Measurements from ENCODE around the gene ATP8B4.

Gene ATP8B4

GRCh38 chr15:49888323-49888693, 230.7 kb downstream of the ATP8B4 start:
- TF ChIP-seq CTCF (IDR thresholded peaks at IDR 0.05; ENCODE audit: low read depth, low read length) = no peak
- DNase-seq (ENCODE audit: low read depth in 2 of 2) = no peak
- no peak overlapping the region for H3K4me3 ChIP-seq (replicated peaks in 1 of 2; ENCODE audit: low read depth in 2 of 2, low read length in 2 of 2)

GRCh38 chr15:49887659-49888322, 231.2 kb downstream of the ATP8B4 start:
- DNase-seq (ENCODE audit: low read depth in 2 of 2) = no peak
- no peak for TF ChIP-seq CTCF (IDR thresholded peaks at IDR 0.05; ENCODE audit: low read depth, low read length)
- no peak overlapping the region for H3K4me3 ChIP-seq (replicated peaks in 1 of 2; ENCODE audit: low read depth in 2 of 2, low read length in 2 of 2)

DNA sequence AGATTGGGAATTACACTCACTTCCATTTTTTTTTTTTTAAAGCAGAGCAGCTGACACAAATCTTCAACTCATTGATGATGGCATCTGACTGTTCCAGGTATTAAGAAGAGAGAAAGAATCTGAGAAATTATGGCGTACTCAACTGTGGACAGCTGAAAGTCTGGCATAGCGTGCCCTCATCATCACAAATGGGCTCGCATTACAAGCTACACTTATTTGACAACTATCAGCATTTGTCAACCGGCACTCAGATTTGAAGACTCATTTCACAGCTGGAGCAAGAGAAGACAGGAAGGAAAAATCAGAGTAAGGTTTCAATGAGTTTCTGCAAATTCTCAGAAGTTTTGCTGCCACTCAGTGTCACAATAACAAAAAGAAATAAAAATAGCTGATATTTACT, 235.9 kb downstream of the ATP8B4 start:
- no peak for DNase-seq (ENCODE audit: low read depth in 2 of 2)
- no peak for TF ChIP-seq CTCF (IDR thresholded peaks at IDR 0.05; ENCODE audit: low read depth, low read length)
- no peak overlapping the region for H3K4me3 ChIP-seq (replicated peaks in 1 of 2; ENCODE audit: low read depth in 2 of 2, low read length in 2 of 2)

GRCh38 chr15:49881866-49882265, 237.2 kb downstream of the ATP8B4 start:
- no peak for TF ChIP-seq CTCF (IDR thresholded peaks at IDR 0.05; ENCODE audit: low read depth, low read length)
- no peak for DNase-seq (ENCODE audit: low read depth in 2 of 2)
- no peak overlapping the region for H3K4me3 ChIP-seq (replicated peaks in 1 of 2; ENCODE audit: low read depth in 2 of 2, low read length in 2 of 2)

DNA sequence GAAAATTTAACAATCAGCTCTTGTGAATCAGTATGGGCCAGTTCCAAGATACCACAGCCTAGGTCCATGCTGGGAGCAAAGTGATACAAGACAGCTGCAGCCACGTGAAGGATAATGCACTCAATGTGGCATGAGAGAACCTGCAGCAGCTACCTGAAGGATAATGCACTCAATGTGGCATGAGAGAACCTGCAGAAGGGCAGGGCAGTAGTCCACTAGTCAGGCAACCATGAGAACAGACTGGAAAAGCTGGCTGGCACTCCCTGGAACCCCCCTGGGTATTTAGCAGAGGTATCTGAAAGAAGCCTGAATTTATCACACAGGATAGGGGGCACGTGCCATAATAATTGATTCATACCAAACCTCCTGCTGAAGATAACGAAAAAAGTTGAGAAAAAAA, 237.6 kb downstream of the ATP8B4 start:
- H3K4me3 ChIP-seq (replicated peaks in 1 of 2; ENCODE audit: low read depth in 2 of 2, low read length in 2 of 2) = no peak overlapping the region
- TF ChIP-seq CTCF (IDR thresholded peaks at IDR 0.05; ENCODE audit: low read depth, low read length) = no peak
- no peak for DNase-seq (ENCODE audit: low read depth in 2 of 2)

GRCh38 chr15:49877873-49878521, 241.0 kb downstream of the ATP8B4 start:
- TF ChIP-seq CTCF (IDR thresholded peaks at IDR 0.05; ENCODE audit: low read depth, low read length) = no peak
- no peak overlapping the region for H3K4me3 ChIP-seq (replicated peaks in 1 of 2; ENCODE audit: low read depth in 2 of 2, low read length in 2 of 2)
- DNase-seq (ENCODE audit: low read depth in 2 of 2) = peak; percentile 47 to 97

All from cardiac fibroblast (primary cell).